ENCODE results near the gene AXIN2.

DNA sequence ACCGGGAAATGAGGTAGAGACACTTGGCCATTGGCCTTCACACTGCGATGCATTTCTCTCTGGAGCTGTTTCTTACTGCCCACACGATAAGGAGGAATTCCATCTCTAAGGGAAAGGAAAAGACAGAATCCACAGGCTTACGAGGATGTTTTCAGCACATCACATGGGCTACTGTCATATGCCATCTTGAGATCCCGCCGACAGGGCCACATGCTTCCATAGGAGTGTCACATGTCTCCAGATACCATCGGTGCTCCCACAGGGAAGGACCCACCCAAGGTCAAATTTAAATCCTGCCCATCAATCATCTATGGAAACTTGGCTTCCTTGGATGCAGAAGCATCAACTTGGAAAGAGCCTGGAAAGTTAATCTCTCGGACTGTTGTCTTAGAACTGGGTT lies 20.0 kb downstream of the AXIN2 start:
- TF ChIP-seq EZH2phosphoT487 (IDR thresholded peaks at IDR 0.05; ENCODE audit: insufficient read depth, low read depth) (no peak), EZH2 (IDR thresholded peaks at IDR 0.05; ENCODE audit: insufficient read depth, poor library complexity, severe bottlenecking) (no peak)
